MCF 10A (cell line): Measurements from ENCODE around the gene ANAPC7. TPM values are rescaled to one million over a fixed set of nuclear protein-coding genes. Genes with fewer than 3 reads are reported as not detected.

ENCODE experiments used
- BruUV-seq: library from RNA; stranded (reverse); fragments of 400-500 nt; replicated peaks from 2 replicates; lab custom pipeline; 2021; lab: Mats Ljungman, UMichigan
- CTCF ChIA-PET: fragments of 300-600 bp; sonication (Branson Sonifier 250); formaldehyde crosslinking; extraction: SDS; loops from one replicate; lab custom pipeline; 2021; ENCODE audit warnings: antibody characterized with exemption, inconsistent platforms; lab: Yijun Ruan, JAX
- POLR2A ChIA-PET: fragments of 300-600, 350-650 bp; sonication (Branson Sonifier 250); formaldehyde crosslinking; extraction: SDS; loops from one replicate; lab custom pipeline; 2020; ENCODE audit warnings: antibody characterized with exemption, inconsistent platforms; lab: Yijun Ruan, JAX
- DNase-seq: peaks from one replicate; pipeline ENCODE4 v3.0.0-alpha.2; 2018; ENCODE audit not compliant: unreplicated experiment
- H3K27ac Mint-ChIP-seq: one replicate; pipeline ENCODE4 v1.8.0; 2022; ENCODE audit warnings: mild to moderate bottlenecking, low read depth, mixed read lengths; ENCODE audit not compliant: unreplicated experiment
- H3K27me3 Mint-ChIP-seq: one replicate; pipeline ENCODE4 v1.8.0; 2022; ENCODE audit warnings: mixed read lengths; ENCODE audit not compliant: insufficient read depth, unreplicated experiment
- H3K36me3 Mint-ChIP-seq: one replicate; pipeline ENCODE4 v1.8.0; 2022; ENCODE audit warnings: mild to moderate bottlenecking, moderate library complexity, mixed read lengths; ENCODE audit not compliant: insufficient read depth, unreplicated experiment
- H3K4me1 Mint-ChIP-seq: one replicate; pipeline ENCODE4 v1.8.0; 2022; ENCODE audit warnings: mixed read lengths; ENCODE audit not compliant: insufficient read depth, unreplicated experiment
- H3K4me3 Mint-ChIP-seq: one replicate; pipeline ENCODE4 v1.8.0; 2022; ENCODE audit warnings: mild to moderate bottlenecking, moderate library complexity, mixed read lengths; ENCODE audit not compliant: unreplicated experiment
- H3K9me3 Mint-ChIP-seq: one replicate; pipeline ENCODE4 v1.8.0; 2022; ENCODE audit warnings: mixed read lengths; ENCODE audit not compliant: unreplicated experiment
- intact Hi-C: fragments of 100-400 bp; cut with micrococcal nuclease; formaldehyde crosslinking; loops from 2 replicates; pipeline ENCODE4 v1.14.1; 2022
- total RNA-seq: library from RNA; stranded (reverse); gene quantifications from 2 replicates; pipeline ENCODE4 v1.2.3, GENCODE V29; 2022
- TF ChIP-seq, protein P1 (sequence below): fragments of 200-600 bp; IDR thresholded peaks from one replicate; pipeline ENCODE4 v1.8.0; 2022; ENCODE audit warnings: antibody characterized with exemption, mild to moderate bottlenecking; ENCODE audit not compliant: unreplicated experiment

ANAPC7 gene
- total RNA-seq, 1 experiment from 2014 or later = 87.1 TPM

DNA sequence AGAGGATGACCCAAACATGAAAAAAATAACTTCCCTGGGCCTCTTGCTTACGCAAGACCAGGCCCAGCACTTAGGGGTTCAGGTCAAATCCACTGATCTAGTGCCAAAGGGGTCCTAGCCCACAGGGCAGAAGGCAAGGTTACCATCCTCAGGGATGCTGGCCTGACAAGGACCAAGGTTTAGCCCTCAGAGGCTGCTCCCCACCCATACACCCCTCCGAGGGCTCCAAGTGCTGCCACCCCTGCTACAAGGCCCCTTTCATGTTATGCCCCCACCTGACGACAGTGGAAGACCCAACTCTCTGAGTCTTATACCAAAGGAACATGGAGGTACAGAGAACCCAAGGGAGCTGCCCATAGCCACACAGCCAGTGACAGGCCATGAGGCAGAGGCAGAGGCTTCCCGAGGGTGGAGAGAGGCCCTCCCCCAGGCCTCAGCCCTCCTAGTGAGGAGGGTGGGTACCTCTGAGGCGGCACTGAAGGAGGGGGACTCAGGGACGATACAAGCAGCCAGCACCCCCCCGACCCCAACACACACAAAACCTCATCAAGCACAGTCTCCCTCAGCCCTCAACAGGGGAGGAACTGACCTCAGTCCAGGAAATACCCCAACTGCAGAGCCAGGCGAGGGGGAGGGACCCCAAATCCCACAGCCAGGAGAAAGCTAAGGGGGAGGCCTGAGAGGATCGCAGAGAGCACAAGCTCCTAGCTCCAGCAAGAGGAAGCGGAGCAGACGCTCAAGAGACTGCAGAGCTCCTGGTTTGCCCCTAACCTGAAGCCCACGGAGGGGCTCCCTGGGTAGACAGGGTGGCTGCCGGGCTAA is 37.0 kb downstream of the ANAPC7 start:
- no peak overlapping the region for H3K4me3 Mint-ChIP-seq
- TF ChIP-seq, protein P1, sequence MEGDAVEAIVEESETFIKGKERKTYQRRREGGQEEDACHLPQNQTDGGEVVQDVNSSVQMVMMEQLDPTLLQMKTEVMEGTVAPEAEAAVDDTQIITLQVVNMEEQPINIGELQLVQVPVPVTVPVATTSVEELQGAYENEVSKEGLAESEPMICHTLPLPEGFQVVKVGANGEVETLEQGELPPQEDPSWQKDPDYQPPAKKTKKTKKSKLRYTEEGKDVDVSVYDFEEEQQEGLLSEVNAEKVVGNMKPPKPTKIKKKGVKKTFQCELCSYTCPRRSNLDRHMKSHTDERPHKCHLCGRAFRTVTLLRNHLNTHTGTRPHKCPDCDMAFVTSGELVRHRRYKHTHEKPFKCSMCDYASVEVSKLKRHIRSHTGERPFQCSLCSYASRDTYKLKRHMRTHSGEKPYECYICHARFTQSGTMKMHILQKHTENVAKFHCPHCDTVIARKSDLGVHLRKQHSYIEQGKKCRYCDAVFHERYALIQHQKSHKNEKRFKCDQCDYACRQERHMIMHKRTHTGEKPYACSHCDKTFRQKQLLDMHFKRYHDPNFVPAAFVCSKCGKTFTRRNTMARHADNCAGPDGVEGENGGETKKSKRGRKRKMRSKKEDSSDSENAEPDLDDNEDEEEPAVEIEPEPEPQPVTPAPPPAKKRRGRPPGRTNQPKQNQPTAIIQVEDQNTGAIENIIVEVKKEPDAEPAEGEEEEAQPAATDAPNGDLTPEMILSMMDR = no peak
- DNase-seq = no peak
- no peaks in the 10 kb centered on the region for H3K4me1 Mint-ChIP-seq
- intact Hi-C loops = no loop called here
- no TSS peak for BruUV-seq
- no peak overlapping the region for H3K27ac Mint-ChIP-seq
- H3K27me3 Mint-ChIP-seq = no peaks in the 10 kb centered on the region
- H3K36me3 Mint-ChIP-seq = no peaks in the 10 kb centered on the region
- H3K9me3 Mint-ChIP-seq = no peaks in the 10 kb centered on the region
- ChIA-PET POLR2A (interaction anchor here (0.6 to 1.6 kb wide), 3 partner anchors 9 to 61 kb away, joined by 3 to 8 read pairs (median 5); no protein-coding TSS in a partner anchor), CTCF (interaction anchor here (1.2 to 1.3 kb wide), 2 partner anchors 9 to 14 kb away, joined by 3 read pairs; no protein-coding TSS in a partner anchor)

DNA sequence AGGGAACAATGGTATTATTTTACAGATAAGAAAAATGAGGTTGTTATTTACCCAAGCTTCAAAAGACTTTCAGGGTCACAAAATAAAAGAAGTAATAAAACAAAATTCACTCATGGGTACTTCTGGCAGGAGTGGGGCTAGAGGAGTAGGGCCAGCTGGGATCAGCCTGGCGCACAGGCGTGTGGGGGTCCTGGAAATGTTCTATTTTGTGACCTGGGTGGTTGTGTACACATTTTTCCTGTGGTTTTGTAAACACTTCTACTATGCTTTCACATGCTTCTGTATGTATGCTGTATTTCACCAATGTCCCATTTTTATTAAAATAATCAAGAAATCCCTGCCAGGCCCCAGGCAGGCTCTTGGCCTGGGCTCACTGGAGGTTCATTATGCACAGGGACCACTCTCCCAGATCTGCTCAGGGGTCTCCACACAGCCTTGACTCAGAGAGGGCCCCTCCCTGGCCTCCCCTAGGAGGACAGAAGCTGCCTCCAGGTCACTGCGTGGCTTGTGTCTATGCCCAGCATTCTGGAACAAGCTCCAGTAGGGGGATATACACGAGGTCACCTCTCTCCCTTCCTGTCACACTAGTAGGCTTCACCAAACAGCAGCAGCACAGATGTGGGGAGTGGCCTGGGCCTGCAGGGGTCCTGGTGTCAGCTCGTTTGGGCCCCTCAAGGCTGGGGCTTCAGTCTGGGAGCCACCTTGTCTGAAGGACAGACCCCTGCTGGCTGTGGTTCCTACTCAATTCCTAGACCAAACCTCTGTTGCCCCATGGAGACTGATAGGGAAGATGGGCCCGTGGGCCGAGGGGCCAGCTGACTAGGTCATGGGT is 37.8 kb downstream of the ANAPC7 start:
- ChIA-PET POLR2A (interaction anchor here (0.6 to 1.1 kb wide), 4 partner anchors 14 to 206 kb away, joined by 3 to 5 read pairs (median 3); no protein-coding TSS in a partner anchor), CTCF (interaction anchor here (0.6 to 1.3 kb wide), 3 partner anchors 13 to 240 kb away, joined by 3 read pairs; no protein-coding TSS in a partner anchor)
- H3K36me3 Mint-ChIP-seq = no peaks in the 10 kb centered on the region
- no peaks in the 10 kb centered on the region for H3K4me1 Mint-ChIP-seq
- TF ChIP-seq, protein P1 = no peak
- no TSS peak for BruUV-seq
- H3K27me3 Mint-ChIP-seq = no peaks in the 10 kb centered on the region
- intact Hi-C loops = no loop called here
- no peaks in the 10 kb centered on the region for H3K9me3 Mint-ChIP-seq
- DNase-seq = no peak
- H3K27ac Mint-ChIP-seq = no peak overlapping the region
- no peak overlapping the region for H3K4me3 Mint-ChIP-seq

DNA sequence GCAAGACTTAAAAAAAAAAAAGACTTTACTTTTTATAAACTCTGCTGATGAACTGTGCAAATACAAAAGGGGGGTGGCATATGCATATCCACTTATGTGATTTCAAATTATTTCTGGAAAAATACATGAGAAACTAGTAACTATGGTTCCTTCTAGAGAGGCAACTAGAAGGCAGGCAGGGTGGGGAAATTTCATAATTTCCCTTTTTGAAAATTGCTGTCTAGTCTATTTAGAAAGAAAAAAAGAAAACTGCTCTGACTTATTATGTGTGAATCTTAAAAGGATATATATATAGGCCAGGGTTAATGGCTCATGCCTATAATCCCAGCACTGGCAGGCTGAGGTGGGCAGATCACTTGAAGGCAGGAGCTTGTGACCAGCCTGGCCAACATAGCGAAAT is 42.3 kb downstream of the ANAPC7 start:
- no peaks in the 10 kb centered on the region for H3K36me3 Mint-ChIP-seq
- ChIA-PET POLR2A (interaction anchor here (0.6 kb wide), 1 partner anchor 32 kb away, joined by 3 read pairs; no protein-coding TSS in a partner anchor), CTCF (interaction anchor here (1.4 kb wide), 1 partner anchor 10 kb away, joined by 3 read pairs; no protein-coding TSS in a partner anchor)
- no TSS peak for BruUV-seq
- TF ChIP-seq, protein P1 = no peak
- no peaks in the 10 kb centered on the region for H3K4me1 Mint-ChIP-seq
- no peaks in the 10 kb centered on the region for H3K9me3 Mint-ChIP-seq
- no peaks in the 10 kb centered on the region for H3K27me3 Mint-ChIP-seq
- no peak overlapping the region for H3K4me3 Mint-ChIP-seq
- no peak for DNase-seq
- no peak overlapping the region for H3K27ac Mint-ChIP-seq
- intact Hi-C loops = loop anchor here (5.0 kb wide), 1 partner anchor 241 kb away; no protein-coding TSS in a partner anchor
